NCI-H1092 (cell line): ENCODE results near the gene CD300LG.
"Not testable (repeated sequence)": the region's sequence is repeated elsewhere in the genome, so short reads cannot be mapped to it uniquely, and the experiment has no call there.

Experiments
- DNase-seq: peaks from one replicate; lab custom pipeline; 2025; lab: John Stamatoyannopoulos, UW

CD300LG gene

GRCh38 chr17:43880420-43880991, 33.5 kb downstream of the CD300LG start:
- peak; percentile 12 for DNase-seq

- no peak for DNase-seq
Observed at GRCh38 chr17:43881181-43881580, 34.2 kb downstream of the CD300LG start.

DNA sequence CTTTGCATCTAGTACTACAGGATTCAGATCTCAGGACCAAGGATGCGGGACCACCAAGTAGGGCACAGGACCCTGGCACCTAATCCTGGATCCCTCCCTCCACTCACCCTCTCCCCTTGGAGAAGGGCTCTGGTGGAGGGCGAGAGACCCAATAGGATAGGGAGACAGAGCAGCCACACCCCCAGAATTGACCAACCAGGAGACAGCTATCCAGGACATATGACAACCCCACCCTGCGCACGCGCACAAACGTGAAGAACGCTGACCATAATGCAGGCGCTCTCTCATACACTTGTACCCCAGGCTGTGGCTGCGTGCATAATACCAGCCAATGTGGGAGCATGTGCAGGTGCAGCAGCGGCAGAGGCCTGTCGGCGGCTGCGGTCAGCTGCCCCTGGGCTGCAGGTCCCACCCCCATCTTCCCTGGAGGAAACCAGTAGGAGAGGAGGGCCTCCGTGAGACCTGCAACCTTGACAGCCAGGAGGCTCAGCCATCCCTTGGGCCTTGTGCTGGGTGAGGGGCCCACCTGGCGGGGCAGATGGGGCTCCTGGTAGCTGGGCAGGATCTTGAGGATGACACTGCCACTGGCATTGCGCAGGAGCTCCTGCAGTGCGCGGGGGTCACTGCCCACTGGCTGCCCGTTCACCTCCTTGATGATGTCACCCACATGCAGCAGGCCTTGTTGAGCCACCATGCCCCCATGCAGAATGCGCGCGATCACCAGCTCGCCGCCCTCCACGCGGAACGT, 35.0 kb downstream of the CD300LG start:
- no peak for DNase-seq

- no peak for DNase-seq
Observed at GRCh38 chr17:43882761-43883415, 35.9 kb downstream of the CD300LG start.

GRCh38 chr17:43888548-43888947, 41.6 kb downstream of the CD300LG start:
- DNase-seq: no peak

- no peak for DNase-seq
Observed at GRCh38 chr17:43890240-43890639, 43.3 kb downstream of the CD300LG start.

DNA sequence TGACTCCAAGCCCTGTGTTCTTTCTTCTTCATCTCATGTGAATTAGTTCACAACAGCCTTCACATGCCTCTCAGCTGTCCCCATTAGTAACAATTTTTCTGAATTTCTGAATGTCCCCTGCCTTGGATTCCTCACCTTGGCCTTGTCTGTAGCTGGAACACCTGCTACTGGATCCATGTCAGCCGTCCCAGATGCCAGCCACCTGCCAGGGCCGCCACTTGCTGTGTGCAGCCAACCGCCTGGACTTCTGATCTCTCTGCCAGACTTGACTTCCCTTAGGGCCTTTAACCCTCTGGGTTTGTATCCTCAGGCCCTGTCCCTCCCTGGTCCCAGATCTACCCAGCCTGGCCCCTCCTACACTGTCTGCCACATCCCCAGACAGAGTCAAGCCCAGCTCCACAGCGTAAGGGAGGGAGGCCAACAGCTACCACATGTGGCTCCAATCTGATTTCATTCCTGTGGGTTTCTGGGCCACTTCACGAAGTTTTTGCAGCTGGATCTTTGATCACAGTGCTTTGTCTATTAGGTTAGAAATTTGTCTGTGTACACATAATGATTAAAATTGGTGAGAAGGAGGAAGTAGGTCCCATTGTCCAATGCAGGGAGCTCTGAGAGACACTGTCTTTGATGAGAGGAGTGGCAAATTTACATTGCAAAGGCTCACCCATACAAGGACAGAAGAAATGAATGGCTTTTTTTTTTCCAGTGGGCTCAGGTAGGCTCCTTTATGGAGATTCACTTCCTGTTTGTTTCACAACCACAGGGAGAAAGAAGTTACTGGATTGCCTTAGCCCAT, 45.1 kb downstream of the CD300LG start:
- no peak for DNase-seq

DNA sequence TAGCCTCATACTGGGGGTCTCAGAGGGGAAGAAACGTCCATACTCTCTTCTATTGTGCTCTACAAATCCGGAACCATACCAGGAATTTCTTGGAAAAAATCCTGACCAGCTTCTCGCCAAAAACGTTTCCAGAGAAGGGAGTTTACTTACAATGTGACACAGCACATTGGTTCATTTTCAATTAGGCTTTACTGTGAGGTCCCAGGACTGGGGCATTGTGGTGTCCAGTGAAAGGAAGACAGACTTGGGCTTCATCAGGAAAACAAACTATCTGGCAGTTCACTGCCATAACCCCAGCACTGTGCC, 45.6 kb downstream of the CD300LG start:
- no peak for DNase-seq

GRCh38 chr17:43894494-43894893, 47.5 kb downstream of the CD300LG start:
- DNase-seq: not testable (repeated sequence)

GRCh38 chr17:43897831-43898230, 50.9 kb downstream of the CD300LG start:
- no peak for DNase-seq

- DNase-seq: no peak
Observed at GRCh38 chr17:43898446-43898845, 51.5 kb downstream of the CD300LG start.

- peak; percentile 86 for DNase-seq
Observed at GRCh38 chr17:43900183-43900857, 53.3 kb downstream of the CD300LG start.

DNA sequence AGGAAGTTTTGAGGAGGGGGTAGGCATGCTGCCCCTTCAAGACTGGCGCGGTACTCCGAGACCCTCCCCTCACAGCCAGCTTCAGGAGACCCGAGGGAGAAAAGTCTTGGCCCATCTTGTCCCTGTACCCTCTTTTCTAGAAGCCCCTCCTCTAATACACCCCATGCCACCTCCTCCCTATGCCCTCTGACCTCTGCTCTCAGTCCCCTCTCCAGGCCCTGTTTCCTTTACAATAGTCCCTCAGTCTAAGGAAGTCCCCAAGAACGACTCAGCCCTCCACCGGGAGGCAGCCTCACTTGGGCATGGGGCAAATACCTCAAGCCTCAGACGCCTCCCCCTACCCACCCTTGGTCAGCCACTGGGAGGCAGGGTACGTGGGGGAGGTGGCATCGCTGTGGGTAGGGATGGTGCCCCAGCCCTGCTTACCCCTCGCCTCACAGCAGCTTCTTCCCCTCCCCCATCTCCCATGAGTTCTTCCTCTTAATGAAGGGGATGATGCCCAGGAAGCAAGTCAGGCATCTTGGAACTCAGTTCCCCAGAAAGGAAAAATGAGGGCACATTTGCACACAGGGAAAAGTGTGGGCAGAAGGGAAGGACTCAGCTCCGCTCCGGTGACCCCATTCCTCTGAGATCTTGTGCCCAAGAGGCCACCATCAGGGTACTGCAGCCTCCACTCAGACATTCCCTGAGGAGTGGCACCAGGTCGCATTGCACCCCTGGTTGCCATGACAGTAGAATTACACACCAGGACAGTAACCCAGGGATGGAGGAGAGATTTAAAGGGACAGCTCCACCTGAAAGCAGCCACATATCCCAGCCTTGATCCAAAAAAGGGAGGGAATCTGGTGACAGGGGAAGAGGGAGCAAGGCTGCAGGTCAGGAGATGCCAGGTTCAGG, 54.1 kb downstream of the CD300LG start:
- no peak for DNase-seq

GRCh38 chr17:43901861-43902589, 55.0 kb downstream of the CD300LG start:
- no peak for DNase-seq

GRCh38 chr17:43905400-43905984, 58.5 kb downstream of the CD300LG start:
- DNase-seq: no peak

- peak; percentile 23 for DNase-seq
Observed at GRCh38 chr17:43905985-43906852, 59.2 kb downstream of the CD300LG start.

GRCh38 chr17:43906951-43907424, 60.0 kb downstream of the CD300LG start:
- no peak for DNase-seq

DNA sequence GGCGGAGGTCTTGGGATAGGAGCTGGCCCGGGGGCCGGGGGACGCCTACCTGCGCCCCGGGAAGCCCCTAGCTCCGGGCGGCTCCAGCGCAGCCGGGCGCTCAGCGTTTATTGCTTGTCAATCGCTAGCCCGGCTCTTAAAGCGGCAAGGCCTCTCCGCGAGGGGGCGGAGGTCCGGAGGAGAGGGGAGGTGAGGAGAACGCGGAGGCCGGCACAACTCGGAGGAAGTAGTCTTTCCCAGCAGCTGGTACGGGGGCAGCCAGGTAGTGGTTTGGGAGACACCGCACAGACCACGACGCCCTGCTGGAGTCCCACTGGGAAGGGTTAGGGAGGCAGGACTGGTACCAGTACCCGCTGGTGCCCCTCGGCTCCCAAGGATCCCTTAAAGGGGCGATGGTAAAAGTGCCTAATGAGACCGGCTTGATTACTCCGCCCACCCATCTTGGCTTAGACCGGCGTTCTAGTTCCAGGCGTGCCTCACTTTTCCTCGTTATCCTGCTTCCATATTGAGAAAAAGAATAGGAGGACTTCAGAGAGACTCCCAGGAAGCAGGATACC, 60.5 kb downstream of the CD300LG start, which contains the start of gene MPP2:
Gene MPP2, minus strand, starts transcription at position 112 of the 557 bp plus-strand sequence. CDS start 3,076 bp downstream, outside the sequence.
- no peak for DNase-seq
